Stomach (tissue), 9 donors: ENCODE data around the gene NFIX. TPM values are rescaled to one million over a fixed set of nuclear protein-coding genes. Genes with fewer than 3 reads are reported as not detected.

Source experiments
- DNase-seq, 2 donors: peaks; one replicate each; pipeline versions ENCODE4 v3.0.0 to v3.0.0-alpha.2; 2013 to 2019
- H3K27ac ChIP-seq, 5 donors: fragments of 200-600 bp in 4 of 5; sonication (generic) in 4 of 5; one replicate each; pipeline ENCODE4 v1.5.1; 2013 to 2019; ENCODE audit warnings: mild to moderate bottlenecking in 1 of 5, moderate library complexity in 1 of 5
- H3K27me3 ChIP-seq, 3 donors: fragments of 200-600 bp; sonication (generic); one replicate each; pipeline ENCODE4 v1.5.1; 2017 to 2019; ENCODE audit warnings: mixed run types in 1 of 3
- H3K36me3 ChIP-seq, 4 donors: fragments of 200-600 bp; sonication (generic); 1 replicate in 3 of 4; 2 replicates in 1 of 4; pipeline ENCODE4 v1.5.1; 2016 to 2019
- H3K4me1 ChIP-seq, 4 donors: fragments of 200-600 bp; sonication (generic); one replicate each; pipeline ENCODE4 v1.5.1; 2016 to 2019
- H3K4me3 ChIP-seq, 4 donors: fragments of 200-600 bp; sonication (generic) in 3 of 4; one replicate each; pipeline ENCODE4 v1.5.1; 2016 to 2019; ENCODE audit warnings: mild to moderate bottlenecking in 1 of 4
- H3K9me3 ChIP-seq, 4 donors: fragments of 200-600 bp; sonication (generic); one replicate each; pipeline ENCODE4 v1.5.1; 2016 to 2019
- EP300 ChIP-seq: sonication (generic); formaldehyde crosslinking; IDR thresholded peaks from one replicate; pipeline ENCODE4 v1.6.1; 2017; ENCODE audit warnings: antibody characterized with exemption
- POLR2A ChIP-seq, 4 donors: fragments of 450-650 bp; IDR thresholded peaks; one replicate each; pipeline ENCODE4 v1.6.1; 2016; ENCODE audit warnings: antibody characterized with exemption in 4 of 4, control low read depth in 2 of 4, mild to moderate bottlenecking in 1 of 4, moderate library complexity in 1 of 4
- POLR2AphosphoS5 ChIP-seq, 3 donors: sonication (generic); formaldehyde crosslinking; IDR thresholded peaks; one replicate each; pipeline ENCODE4 v1.6.1; 2016; ENCODE audit warnings: antibody characterized with exemption in 3 of 3
- WGBS, 5 donors: extraction: QIAGEN DNeasy Blood & Tissue Kit in 3 of 5; methylation state at CpG; one replicate each; pipeline versions ENCODE4 v1.1.5 to v1.1.7; 2013 to 2018; 5-methylcytosine and 5-hydroxymethylcytosine counted together
- intact Hi-C: fragments of 100-400 bp; cut with DNase I; formaldehyde crosslinking; loops from one replicate; pipeline ENCODE4 v1.15.1; 2023; ENCODE audit warnings: low total_unique reads
- polyA plus RNA-seq, 3 donors: library from polyadenylated mRNA; stranded (reverse); fragments of 200-250 nt; gene quantifications; one replicate each; pipeline ENCODE4 v1.2.3, GENCODE V29; 2013
- total RNA-seq, 5 donors: library from RNA; depleted of rRNA; stranded (reverse); fragments of >200 nt; gene quantifications; one replicate each; pipeline versions ENCODE4 v1.1.0 to v1.2.3, GENCODE V29; 2014 to 2016
- TF ChIP-seq, protein P1 (sequence below), 7 experiments: fragments of 450-650 bp in 4 of 7; fragments of 200-600 bp in 3 of 7; sonication (generic) in 3 of 7; IDR thresholded peaks; one replicate each; pipeline ENCODE4 v1.5.1; 2016 to 2019; ENCODE audit warnings: antibody characterized with exemption in 7 of 7, control low read depth in 2 of 7, mild to moderate bottlenecking in 1 of 7
- donor health status: healthy with polysubstance abuse.
- donor health status: Bipolar disorder and iron deficiency.
- donor health status: healthy.

NFIX gene
- total and polyA plus RNA-seq, 8 donors = 11.5 to 183 (median 37.6) TPM

DNA sequence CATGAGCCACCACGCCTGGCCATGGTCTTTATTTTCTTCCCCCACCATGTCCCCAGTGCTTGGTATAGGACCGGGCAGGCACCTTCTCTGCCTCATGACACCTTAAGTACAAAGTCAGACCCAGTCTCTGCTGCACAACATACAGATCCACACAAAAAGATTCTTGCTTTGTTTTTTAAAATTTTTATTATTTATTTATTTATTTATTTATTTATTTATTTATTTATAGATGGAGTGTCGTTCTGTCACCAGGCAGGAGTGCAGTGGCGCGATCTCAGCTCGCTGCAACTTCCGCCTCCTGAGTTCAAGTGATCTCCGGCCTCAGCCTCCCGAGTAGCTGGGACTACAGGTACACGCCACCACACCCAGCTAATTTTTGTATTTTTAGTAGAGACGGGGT is 2.5 kb upstream of the NFIX start:
- H3K4me1 ChIP-seq = peaks cover 11 to 25% (median 20%) of the 10 kb centered on the region in 4 donors
- TF ChIP-seq POLR2AphosphoS5 (IDR thresholded peaks at IDR 0.05) (no peak), EP300 (no peak), POLR2A (IDR thresholded peaks at IDR 0.05) (no peak)
- TF ChIP-seq, protein P1, sequence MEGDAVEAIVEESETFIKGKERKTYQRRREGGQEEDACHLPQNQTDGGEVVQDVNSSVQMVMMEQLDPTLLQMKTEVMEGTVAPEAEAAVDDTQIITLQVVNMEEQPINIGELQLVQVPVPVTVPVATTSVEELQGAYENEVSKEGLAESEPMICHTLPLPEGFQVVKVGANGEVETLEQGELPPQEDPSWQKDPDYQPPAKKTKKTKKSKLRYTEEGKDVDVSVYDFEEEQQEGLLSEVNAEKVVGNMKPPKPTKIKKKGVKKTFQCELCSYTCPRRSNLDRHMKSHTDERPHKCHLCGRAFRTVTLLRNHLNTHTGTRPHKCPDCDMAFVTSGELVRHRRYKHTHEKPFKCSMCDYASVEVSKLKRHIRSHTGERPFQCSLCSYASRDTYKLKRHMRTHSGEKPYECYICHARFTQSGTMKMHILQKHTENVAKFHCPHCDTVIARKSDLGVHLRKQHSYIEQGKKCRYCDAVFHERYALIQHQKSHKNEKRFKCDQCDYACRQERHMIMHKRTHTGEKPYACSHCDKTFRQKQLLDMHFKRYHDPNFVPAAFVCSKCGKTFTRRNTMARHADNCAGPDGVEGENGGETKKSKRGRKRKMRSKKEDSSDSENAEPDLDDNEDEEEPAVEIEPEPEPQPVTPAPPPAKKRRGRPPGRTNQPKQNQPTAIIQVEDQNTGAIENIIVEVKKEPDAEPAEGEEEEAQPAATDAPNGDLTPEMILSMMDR (IDR thresholded peaks at IDR 0.05) = no peak
- 93 to 97% (median 95%) methylated on average over 11 of the region's 11 CpGs for WGBS, 5 donors
- H3K27me3 ChIP-seq = peaks cover 0 to 10% (median 6%) of the 10 kb centered on the region in 3 donors
- intact Hi-C loops = no loop called here
- no peak overlapping the region for H3K4me3 ChIP-seq
- H3K27ac ChIP-seq = no peak overlapping the region
- no peaks in the 10 kb centered on the region for H3K36me3 ChIP-seq
- DNase-seq = no peak
- H3K9me3 ChIP-seq = no peaks in the 10 kb centered on the region

DNA sequence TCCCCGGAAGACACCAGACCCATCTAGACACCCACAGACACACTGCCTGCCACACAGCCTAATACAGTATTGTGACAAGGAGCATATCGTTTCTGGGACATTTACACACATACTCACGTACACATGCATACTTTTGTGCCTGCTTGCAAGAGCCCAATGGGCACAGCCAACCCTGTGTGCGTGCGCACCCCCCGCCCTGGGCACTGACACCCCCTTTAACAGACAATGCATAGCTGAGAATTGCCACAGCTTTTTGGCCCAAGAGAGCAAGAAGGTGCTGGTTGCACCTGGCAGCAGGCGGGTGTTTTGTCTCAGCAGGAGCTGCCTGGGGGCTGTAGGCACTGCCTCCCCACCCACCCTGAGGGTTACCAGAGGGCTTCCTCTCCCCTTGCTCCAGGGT is 1.7 kb upstream of the NFIX start:
- Histone ChIP-seq H3K4me1 (peaks cover 13 to 34% (median 29%) of the 10 kb centered on the region in 4 donors), H3K27me3 (peaks cover 0 to 10% (median 6%) of the 10 kb centered on the region in 3 donors), H3K36me3 (peaks cover 0 to 1% (median under 1%) of the 10 kb centered on the region in 4 donors), H3K27ac (peak overlapping the region in 1 of 5 donors; percentile 85), H3K9me3 (no peaks in the 10 kb centered on the region), H3K4me3 (no peak overlapping the region)
- 84 to 91% (median 88%) methylated on average over 6 to 7 of the region's 7 CpGs for WGBS, 5 donors
- TF ChIP-seq POLR2AphosphoS5 (IDR thresholded peaks at IDR 0.05) (no peak), EP300 (no peak), POLR2A (IDR thresholded peaks at IDR 0.05) (no peak)
- TF ChIP-seq, protein P1 (IDR thresholded peaks at IDR 0.05) = no peak
- no peak for DNase-seq
- intact Hi-C loops = no loop called here

DNA sequence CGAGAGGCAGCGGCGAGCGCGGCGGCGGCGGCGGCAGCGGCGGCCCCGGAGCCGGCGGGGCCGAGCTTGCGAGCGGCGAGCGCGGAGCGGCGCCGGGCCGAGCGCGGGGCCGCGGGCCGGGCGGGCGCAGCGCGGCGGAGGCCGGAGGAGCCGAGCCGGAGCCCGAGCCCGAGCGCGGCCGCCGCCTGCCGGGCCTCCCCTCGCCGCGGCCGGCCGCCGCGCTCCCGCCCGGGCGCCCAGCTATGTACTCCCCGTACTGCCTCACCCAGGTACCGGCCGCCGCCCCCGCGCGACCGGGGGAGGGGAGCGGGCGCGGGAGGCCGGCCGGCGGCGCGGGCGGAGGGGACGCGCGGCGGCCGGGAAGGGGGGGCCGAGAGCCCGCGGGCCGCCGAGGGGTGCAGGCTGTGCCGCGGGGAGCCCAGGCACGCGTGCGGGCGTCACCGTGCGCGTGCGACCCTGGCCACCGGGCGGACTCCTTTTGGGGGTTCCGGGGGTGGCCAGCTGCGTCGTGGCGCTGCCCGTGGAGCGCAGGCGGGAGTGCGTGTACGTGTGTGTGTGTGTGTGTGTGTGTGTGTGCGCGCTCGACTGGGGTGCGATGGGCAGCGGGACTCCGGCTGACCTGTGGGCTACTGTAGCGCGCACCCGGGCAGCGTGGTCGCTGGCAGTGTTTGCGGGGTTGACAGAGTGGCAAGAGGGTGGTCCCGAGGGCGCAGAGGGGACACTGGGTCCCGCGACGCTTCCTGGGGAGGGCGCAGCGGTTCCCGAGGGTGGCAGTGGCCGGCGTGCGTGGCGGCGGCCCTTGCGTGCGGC is 526 bp downstream of the NFIX start:
- peaks cover 0 to 9% (median 8%) of the 10 kb centered on the region in 4 donors for H3K36me3 ChIP-seq
- WGBS, 5 donors = 1 to 2% (median 1%) methylated on average over 30 to 113 of the region's 129 CpGs
- peak overlapping the region; percentile 90 to 95 (median 94) for H3K27ac ChIP-seq
- intact Hi-C loops = loop anchor here (5.0 kb wide), 1 partner anchor 36 kb away; no protein-coding TSS in a partner anchor
- H3K4me3 ChIP-seq = peak overlapping the region; percentile 76 to 82 (median 79)
- peaks cover 0 to 10% (median 6%) of the 10 kb centered on the region in 3 donors for H3K27me3 ChIP-seq
- peaks cover 28 to 56% (median 51%) of the 10 kb centered on the region in 4 donors for H3K4me1 ChIP-seq
- TF ChIP-seq POLR2A (IDR thresholded peaks at IDR 0.05) = no peak
- TF ChIP-seq POLR2AphosphoS5 (IDR thresholded peaks at IDR 0.05) = no peak
- TF ChIP-seq EP300 = no peak
- TF ChIP-seq, protein P1 (IDR thresholded peaks at IDR 0.05) = no peak
- DNase-seq = peak in 1 of 2 donors; percentile 71
- no peaks in the 10 kb centered on the region for H3K9me3 ChIP-seq

DNA sequence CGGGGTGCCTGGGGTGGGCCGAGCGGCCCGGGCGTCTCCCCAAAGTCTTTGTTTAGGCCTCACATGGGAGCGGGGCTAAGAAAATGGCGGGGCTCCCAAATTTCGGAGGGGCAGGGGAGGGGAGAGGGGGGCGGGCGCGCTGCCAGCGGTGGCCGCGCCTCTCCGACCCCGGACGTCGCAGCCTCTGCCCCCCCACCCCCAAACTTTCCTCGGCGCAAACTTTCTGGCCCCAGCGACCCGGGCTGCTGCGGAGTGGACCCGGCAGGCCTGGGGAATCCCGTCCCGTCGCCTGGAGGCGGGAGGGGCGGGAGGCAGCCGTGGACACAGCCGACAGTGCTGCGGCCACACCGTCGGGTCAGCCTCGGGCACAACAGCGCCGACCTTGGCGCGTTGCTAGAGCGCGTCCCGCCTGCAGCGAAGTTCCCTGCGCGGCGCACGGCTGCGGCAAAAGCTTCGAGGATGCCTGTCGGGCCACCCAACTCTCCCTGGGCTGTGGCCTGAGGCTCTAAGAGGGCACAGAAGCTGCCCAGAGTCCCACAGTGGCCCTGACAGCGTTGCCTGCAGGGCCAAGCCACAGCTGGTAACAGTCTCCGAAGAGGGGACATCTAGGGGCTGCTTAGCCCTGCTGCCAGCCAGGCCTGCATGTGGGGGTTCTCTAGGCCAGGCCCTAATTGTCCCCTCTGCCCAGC is 1.3 kb downstream of the NFIX start:
- peaks cover 0 to 9% (median 8%) of the 10 kb centered on the region in 4 donors for H3K36me3 ChIP-seq
- H3K9me3 ChIP-seq = no peaks in the 10 kb centered on the region
- peak overlapping the region; percentile 90 to 95 (median 94) for H3K27ac ChIP-seq
- DNase-seq = peak in 1 of 2 donors; percentile 62
- TF ChIP-seq POLR2AphosphoS5 (IDR thresholded peaks at IDR 0.05) (no peak), EP300 (no peak), POLR2A (IDR thresholded peaks at IDR 0.05) (no peak)
- TF ChIP-seq, protein P1 (IDR thresholded peaks at IDR 0.05) = no peak
- intact Hi-C loops = loop anchor here (5.0 kb wide), 1 partner anchor 36 kb away; no protein-coding TSS in a partner anchor
- peak overlapping the region; percentile 76 to 82 (median 79) for H3K4me3 ChIP-seq
- H3K27me3 ChIP-seq = peaks cover 0 to 10% (median 6%) of the 10 kb centered on the region in 3 donors
- peaks cover 35 to 64% (median 58%) of the 10 kb centered on the region in 4 donors for H3K4me1 ChIP-seq
- 0 to 21% (median 9%) methylated on average over 9 to 51 of the region's 52 CpGs for WGBS, 5 donors
